GM19023 (cell line): ENCODE data around the gene HEMGN.
"Not testable (repeated sequence)": the region's sequence is repeated elsewhere in the genome, so short reads cannot be mapped to it uniquely, and the experiment has no call there.

Experiments
- ATAC-seq: cut with Tn5 transposase; IDR thresholded peaks from one replicate; pipeline ENCODE4 v1.9.1; 2021; ENCODE audit warnings: mild to moderate bottlenecking, moderate library complexity; ENCODE audit not compliant: unreplicated experiment

HEMGN gene

DNA sequence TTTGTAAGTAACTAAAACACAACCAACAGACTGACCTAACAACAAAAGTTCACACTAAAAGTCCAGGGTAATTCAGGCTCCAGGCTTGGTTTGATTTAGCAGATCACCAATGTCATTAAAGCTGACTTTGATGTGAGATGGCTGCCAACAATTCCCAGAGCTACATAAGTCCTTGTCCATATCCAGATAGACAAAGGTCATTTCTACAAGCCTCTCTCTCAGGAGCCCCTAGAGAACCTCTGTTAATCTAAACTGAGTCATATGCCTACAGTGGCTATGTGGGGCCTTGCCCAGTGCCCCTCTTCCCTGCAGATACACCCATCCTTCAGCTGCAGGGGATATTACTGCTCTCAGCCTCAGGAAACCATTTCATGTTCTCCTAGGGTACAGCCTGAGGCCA is 26.9 kb upstream of the HEMGN start:
- no peak for ATAC-seq

DNA sequence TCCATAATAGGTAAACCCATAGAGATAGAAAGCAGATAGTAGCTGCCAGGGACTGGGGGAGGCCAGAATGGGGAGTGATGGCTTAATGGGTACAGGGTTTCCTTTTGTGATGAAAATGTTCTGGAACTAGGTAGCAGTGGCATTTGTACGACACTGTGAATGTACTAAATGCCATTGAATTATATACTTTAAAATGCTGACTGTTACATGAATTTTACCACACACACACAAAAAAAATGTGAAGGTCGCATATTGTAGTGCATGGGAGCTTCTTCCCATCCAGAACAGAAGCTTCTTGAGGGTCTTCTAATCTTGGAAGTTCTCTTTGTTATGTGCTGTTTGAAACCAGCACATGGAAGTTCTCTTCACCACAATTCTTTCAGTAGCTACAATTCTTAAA is 25.3 kb upstream of the HEMGN start:
- ATAC-seq: no peak

DNA sequence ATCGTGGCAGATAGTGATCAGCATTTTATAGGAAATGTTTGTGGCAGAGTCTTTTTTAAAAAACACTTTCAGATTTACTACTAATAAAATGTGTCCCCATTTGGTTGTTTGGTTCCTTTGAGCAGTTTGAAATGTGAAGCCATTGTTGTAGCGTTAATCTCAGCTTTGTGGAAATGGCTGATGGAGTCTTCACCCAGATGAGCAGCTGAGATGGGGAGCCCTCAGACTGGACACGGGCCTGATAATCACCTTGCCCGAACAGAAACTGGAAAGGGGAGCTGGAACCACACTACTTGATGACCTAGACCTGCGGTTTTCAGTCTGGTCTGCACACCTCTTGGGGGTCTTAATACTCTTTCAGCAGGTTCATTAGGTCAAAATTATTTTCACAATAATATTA is 24.6 kb upstream of the HEMGN start:
- ATAC-seq: no peak

DNA sequence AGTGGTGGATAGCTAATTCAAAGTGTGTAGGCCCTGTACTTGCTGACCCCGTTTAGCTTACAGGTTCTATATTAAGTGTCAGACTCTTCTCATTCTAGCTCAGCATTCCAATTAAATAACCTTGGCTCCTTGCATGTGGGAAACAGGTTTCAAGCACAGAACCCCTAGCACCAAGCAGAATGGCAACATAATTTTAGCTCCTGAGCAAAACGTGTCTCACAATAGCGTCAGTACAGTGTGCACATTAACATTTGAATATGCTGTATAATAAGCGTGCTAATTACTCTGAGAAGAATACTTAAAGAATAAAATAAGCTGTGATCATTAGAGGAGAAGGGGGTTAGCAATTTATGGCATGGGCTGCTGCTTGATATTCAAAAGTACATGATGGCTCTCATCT is 24.2 kb upstream of the HEMGN start:
- ATAC-seq: no peak

DNA sequence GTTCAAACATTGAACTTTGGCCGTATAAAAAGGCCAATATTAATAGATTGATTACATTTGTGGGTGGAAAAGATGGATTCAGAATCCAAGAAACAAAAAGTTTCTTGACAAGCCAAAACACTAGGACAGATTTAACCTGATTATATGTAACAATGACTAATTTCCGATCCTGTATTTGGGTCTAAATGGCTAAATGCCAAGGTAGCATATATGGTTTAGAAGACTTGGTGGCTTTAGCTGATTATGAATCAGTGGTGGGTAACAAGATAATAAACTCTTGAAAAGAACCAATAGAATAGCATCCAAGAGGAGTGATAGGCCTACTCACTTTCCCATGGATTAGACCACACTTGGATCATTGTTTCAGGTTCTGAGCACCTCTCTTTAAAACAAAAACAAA is 23.4 kb upstream of the HEMGN start:
- ATAC-seq: no peak

DNA sequence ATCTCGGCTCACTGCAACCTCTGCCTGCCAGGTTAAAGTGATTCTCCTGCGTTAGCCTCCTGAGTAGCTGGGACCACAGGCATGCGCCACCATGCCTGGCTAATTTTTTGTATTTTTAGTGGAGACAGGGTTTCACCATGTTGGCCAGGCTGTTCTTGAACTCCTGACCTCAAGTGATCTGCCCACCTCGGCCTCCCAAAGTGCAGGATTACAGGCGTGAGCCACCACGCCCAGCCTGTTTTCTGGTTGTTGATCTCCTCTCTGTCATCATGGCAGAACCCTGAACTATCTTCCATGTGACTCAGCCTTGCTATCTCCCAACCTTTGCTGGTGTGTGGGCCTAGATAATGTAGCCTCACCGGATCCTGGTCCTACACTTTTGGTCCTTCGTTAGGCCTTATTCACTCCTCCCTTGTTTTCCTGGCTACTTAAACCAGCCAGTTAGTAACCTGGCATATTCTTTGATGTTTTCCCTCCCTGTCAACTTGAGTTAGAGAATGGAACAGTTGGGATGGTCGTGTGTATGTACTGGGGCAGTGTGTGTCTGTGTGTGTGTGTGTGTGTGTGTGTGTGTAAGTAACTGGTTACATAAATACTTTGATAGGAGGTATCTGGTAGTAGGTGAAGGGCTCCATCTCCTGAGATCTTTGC is 22.8 kb upstream of the HEMGN start:
- not testable (repeated sequence) for ATAC-seq

DNA sequence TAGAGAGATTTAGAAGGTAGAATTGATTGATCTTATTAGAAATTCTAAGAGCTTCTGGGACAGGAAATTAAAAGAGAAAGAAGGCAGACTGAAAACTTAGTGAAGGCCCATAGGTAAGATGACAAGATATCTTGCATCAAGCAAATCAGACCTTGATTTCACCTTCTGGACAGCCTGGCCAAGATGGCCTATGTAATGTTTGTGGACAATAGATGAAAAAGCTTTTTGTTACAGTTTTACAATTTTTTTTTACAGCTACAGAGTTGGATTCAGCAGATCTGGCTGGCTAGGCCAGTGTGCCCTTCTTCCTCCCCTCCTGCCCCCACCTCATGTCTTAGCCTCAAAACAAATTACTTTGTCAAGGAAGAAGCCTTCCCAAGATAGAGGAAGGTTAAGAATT is 21.6 kb upstream of the HEMGN start:
- ATAC-seq: no peak

DNA sequence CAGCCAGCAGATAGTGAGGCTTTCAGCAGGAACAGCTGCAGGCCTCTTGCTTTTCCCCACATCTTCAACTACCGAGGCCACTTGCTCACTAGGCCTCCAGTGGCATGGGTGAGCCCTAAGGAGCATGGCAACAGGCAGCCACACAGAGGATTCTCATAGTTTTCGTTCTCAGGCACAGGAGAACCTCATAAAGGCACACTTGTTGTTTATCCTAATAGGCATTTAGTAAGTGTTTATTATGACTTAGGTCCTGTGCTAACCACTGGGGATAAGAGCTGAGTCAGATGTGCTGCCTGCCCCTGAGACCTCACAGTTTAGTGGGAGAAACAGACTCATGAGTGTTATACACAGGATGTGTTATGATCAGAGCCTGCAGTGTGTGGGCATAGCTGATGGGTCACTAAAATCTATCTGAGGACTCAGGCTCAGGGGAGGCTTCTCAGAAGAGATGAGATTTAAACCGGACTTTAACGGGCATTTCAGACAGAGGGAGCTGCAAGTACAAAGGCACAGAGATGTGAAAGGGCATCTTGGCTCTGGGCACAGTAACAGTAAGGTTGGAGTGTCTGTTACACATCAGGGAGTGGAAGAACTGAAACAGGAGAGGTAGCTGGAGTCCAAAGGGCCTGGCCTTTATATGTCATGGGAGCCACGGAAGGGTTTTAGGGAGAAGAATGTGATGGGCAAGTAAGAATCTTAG is 21.0 kb upstream of the HEMGN start:
- ATAC-seq: no peak

DNA sequence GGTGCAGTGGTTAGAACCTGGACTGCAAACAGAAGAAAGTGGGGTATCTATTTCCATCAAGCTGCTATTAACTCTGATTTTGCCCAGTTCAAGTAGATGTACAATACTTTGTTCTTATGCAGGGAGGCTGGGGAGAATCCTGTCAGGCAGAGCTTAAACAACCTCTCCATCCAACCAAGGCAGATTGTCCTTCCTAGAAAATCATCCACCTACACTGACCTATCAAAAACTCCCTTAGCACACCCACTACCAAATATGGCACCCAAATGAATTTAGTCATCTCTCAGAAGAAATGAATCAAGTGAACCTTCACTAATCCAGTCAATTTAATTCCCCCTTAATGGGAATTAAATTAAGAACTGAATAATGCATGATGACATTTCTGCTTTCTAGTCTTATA is 18.4 kb upstream of the HEMGN start:
- ATAC-seq: no peak

DNA sequence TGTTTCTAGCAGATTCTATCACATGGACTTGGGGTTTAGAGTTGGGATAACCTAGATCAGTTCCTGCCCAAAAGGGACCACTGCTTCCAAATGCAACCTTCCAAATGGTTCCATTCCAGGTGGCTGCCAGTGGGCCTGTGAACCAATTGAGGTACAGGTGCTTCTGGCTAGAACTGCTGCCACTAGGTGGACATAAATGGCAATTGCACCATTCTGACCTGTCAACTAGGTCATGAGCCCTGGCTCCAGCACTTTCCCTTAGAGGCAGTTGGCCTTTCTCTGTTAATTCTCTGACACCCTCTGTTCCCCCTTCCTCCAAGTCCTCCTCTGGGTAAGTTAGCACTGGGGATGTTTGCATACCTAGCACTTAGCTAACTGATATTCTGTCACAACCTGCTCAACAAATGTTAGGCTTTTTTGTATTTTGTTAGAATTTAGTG is 16.6 kb upstream of the HEMGN start:
- no peak for ATAC-seq

DNA sequence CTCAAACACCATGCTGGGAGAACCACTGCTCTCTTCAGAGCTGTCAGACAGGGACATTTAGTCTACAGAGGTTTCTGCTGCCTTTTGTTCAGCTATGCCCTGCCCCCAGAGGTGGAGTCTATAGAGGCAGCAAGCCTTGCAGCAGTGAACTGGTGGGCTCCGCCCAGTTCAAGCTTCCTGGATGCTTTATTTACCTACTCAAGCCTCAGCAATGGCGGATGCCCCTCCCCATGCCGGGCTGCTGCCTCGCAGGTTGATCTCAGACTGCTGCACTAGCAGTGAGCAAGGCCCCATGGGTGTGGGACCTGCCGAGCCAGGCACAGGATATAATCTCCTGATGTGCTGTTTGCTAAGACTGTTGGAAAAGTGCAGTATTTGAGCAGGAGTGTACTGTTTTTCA is 12.9 kb upstream of the HEMGN start:
- ATAC-seq: not testable (repeated sequence)

DNA sequence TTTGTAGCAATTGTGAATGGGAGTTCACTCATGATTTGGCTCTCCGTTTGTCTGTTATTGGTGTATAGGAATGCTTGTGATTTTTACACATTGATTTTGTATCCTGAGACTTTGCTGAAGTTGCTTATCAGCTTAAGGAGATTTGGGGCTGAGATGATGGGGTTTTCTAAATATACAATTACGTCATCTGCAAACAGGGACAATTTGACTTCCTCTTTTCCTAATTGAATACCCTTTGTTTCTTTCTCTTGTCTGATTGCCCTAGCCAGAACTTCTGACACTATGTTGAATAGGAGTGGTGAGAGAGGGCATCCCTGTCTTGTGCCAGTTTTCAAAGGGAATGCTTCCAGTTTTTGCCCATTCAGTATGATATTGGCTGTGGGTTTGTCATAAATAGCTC is 9.1 kb upstream of the HEMGN start:
- not testable (repeated sequence) for ATAC-seq

DNA sequence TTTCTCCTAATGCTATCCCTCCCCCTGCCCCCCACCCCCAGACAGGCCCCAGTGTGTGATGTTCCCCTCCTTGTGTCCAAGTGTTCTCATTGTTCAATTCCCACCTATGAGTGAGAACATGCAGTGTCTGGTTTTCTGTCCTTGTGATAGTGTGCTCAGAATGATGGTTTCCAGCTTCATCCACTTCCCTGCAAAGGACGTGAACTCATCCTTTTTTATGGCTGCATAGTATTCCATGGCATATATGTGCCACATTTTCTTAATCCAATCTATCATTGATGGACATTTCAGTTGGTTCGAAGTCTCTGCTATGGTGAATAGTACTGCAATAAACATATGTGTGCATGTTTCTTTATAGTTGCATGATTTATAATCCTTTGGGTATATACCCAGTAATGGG is 7.5 kb upstream of the HEMGN start:
- ATAC-seq: not testable (repeated sequence)

DNA sequence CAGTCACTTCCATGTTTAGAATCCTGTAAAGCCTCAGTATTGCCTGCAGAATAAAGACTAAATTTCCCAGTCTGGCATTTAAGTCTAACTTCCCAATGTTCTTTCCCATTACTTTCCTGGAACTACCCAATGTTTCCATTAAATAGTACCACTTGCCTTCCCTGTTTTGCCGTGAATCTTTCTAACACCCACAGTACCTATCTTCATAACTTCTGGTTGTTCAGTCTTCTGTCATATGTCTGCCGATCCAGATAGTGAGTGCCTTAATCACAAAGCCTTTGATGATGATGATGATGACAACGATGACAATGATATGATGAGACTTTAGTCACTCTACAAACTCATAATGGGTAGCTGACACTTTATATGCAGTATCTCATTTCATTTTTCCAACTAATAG is 6.6 kb upstream of the HEMGN start:
- ATAC-seq: no peak

DNA sequence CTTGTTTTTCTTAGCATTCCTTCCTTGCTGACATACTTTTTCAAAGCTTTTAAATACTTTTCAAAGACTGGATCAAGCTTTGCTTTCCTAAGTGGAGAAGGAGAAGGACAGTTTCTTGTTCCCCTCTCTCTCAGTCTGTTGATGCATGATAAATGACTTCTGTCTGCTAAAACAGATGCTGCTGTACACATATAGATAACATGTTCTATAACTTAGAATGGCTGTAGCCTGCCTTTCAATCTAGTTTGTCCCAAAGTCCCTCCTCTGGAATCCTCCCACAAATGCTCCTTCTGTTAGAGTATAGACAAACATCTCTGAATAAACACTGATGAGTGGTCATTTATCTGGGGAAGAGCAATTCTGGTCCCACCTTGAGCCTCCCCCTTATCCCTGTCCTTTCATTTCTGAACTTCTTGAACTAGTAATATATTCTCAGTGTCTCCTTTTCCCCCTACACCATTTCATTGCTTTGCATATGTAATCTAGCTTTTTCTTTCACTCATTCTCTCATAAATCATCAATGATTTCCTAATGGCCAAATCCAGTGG is 5.4 kb upstream of the HEMGN start:
- ATAC-seq: no peak

DNA sequence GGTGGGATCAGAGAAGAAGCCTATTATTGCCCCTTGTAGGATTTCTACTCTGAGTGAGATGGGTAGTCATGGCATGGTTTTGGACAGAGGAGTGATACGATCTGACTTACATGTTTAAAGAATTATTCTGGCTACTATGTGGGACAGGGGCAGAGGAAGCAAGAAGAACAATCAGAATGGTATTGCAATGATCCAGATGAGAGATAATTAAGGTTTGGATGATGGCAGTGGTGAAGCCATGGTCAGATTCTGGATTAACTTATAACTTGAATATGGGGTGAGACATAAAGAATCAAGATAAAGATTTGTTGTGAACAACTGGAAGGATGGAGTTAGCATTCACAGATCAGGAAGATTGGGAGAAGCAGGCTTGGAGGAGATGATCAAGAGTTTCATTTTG is 3.4 kb upstream of the HEMGN start:
- no peak for ATAC-seq

DNA sequence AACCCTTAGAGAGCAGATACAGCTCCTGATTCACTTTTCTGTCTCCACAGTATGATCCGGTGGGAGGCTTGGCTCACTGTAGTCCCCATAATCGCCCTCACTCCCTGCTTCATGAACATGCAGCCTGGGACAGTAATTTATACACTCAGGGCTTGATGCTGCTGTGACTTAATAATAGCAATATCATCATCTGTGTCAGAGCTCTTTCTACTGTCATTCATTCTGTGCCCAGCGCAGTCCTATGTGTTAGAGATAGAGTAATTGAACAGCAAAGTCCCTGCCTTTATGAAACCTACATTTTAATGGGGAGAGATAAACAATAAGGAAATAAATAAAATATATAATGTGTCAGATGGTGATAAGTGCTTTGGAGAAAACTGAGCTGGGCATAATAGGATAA is 2.8 kb upstream of the HEMGN start:
- ATAC-seq: no peak

DNA sequence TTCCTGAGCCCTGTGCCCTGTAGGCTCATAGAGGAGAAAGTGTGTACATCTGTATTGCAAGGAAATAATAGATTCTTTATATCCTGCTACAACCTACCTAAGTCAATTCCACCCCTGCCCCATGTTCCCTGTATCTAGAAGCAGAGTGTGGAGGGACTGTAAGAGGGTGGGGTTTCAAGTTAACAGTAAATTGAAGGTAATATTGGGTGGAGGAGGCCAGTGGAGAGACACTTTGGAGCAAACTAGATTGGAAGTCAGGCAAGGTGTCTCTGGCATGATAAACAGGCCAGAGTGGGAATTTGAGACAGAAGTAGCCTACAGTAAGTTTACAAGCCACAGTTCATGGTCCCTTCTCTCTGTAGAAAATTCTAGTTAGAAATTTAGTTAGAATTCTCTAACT is 2.3 kb upstream of the HEMGN start:
- no peak for ATAC-seq

DNA sequence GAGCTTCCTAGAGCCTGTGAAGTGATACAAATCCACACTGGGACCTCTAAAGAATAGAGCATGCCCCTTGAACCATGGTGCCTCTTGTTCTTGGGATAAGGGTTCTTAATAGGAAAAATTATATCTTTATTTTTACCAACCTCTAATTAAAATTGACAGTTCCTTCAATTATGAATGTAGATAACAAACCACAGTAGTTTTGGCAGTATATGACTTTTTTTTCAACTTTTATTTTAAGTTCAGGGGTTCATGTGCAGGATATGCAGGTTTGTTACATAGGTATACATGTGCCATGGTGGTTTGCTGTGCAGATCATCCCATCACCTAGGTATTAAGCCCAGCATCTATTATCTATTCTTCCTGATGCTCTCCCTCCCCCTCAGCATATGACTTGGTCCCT is 974 bp downstream of the HEMGN start:
- no peak for ATAC-seq

DNA sequence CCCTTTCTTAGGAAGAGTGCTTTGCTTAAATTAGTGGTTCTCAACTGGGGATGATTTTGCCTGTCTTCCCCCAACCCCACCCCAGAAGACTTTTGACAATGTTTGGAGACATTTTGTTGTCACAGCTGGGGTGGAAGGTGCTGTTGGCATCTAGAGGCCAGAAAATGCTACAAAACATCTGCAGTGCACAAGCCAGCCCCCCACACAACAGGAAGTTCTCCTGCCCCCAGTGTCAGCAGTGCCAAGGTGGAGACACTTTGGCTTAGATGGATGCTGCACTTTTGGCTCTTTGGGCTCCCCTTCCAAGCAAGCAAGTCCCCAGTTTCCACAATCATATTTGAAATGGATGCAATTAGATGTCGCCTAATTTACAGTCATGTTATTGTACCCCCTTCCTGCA is 2.7 kb downstream of the HEMGN start:
- ATAC-seq: no peak

DNA sequence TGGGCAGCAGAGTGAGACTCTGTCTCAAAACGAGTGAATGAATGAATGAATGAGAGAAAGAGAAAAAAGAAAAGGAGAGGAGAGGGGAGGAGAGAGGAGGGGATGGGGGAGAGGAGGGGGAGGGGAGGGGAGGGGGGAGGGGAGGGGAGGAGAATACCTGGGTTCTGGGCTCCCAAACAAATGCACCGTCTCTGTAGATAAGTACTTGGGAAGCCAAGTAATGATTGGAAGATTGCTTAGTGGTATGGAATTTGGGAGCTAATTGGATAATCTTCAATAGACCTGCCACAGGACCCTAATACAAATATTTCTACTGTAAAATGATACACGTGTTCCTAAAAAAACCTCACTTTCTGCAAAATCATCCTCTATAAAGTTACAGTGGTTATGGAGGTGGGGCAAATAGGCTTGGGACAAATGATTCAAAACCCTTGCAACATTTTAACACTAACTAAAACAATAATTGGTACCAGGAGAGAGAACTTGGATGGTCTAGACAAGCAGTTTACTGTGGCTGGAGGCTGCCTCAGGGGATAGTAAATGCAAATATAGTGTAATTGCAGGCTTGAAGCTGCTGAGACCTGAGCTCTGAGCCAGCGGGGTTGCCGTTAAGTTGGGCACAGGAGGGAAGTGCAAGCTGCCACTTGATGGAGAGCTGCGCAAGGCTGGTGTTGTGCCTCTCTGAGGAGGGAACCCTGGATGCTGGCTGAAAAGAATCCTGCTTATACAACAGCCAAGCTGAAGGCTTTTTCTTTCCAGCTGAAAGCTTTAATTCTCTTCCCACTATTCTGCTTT is 3.5 kb downstream of the HEMGN start:
- no peak for ATAC-seq
